T-helper 1 cell treated with Interleukin-12 subunit alpha and Interleukin-12 subunit beta and Interleukin-4 antibody, amounts not matched to agents 30 ng/mL and 1 ng/mL, for 36 hours (primary cell): ENCODE data around the gene SLC22A17. TPM values are rescaled to one million over a fixed set of nuclear protein-coding genes. Genes with fewer than 3 reads are reported as not detected.

Source experiments
- intact Hi-C: fragments of 100-400 bp; cut with micrococcal nuclease; formaldehyde crosslinking; loops from one replicate; pipeline ENCODE4 v1.15.1; 2024
- total RNA-seq: library from RNA; stranded (reverse); gene quantifications from 2 replicates; pipeline ENCODE4 v1.2.3, GENCODE V29; 2022

Gene SLC22A17
- total RNA-seq, 1 donor from 2014 or later, result 3.6 TPM

GRCh38 chr14:23345987-23346692, 6.5 kb downstream of the SLC22A17 start:
- intact Hi-C loops, result no loop called here

DNA sequence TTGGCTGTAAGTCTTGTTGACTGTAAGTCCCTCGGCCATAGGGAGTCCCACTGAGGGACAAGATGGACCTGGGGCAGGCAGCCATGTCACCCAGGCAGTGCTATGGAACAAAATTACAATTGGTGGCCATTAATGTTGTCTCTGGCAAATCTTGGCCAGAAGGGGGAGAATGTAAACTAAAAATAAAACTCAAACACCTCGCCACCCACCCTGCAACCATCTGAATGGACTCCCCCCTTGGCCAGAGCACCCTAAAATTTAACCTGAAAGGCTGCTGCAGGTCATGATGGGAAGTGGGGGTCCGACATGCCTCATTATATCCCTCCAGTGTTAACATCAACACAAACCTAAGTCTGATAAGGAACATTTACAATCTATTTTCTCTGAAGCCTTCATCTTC, 8.2 kb downstream of the SLC22A17 start:
- intact Hi-C loops, result no loop called here

DNA sequence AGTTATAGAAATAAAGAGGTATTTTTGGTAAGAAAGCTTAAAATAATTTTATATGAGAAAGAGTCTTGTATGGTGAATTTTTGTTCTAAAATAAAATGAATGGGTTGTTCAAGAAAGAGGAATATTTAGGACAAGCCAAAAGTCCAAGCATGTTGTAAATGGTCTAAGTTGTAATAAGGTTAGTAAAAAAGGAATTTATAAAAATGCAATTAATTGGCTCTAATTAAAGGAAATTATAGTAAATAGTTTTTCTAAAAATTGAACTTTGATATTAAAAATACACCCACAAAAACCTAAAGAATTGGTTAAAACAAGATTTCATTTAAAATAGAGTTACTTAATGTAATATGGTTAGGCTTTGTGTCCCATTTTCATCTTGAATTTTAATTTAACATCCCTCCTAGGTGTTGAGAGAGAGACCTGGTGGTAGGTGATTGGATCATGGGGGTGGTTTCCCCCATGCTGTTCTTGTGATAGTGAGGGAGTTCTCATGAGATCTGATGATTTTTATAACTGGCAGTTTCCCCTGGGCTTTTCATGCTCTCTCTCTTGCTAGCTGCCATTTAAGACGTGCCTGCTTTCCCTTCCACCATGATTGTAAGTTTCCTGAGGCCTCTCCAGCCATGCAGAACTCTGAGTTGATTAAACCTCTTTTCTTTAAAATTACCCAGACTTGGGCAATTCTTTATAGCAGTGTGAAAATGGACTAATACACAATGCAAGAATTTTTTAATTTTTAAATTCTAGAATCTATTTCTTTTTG, 13.0 kb downstream of the SLC22A17 start:
- intact Hi-C loops, result no loop called here

DNA sequence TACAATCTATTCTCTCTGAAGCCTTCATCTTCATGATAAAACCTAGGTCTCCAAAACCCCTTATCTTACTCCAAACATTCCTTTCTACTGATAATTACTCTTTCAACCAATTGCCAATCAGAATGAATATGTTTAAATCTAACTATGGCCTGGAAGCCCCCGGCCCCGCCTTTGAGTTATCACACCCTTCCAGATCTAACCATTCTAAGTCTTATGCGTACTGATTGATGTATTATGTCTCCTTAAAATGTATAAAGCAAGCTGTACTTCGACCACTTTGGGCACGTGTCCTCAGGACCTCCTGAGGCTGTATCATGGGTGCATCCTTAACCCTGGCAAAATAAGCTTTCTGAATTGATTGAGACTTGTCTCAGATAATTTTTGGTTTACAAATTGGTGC, 17.1 kb downstream of the SLC22A17 start:
- intact Hi-C loops, result no loop called here

- intact Hi-C loops, result loop anchor here (1.0 to 10.0 kb wide), 7 partner anchors 52 to 1347 kb away; partner anchors contain the start of genes DAD1 and NGDN
These were observed 24.5 kb downstream of the SLC22A17 start for GRCh38 chr14:23327947-23328744.

DNA sequence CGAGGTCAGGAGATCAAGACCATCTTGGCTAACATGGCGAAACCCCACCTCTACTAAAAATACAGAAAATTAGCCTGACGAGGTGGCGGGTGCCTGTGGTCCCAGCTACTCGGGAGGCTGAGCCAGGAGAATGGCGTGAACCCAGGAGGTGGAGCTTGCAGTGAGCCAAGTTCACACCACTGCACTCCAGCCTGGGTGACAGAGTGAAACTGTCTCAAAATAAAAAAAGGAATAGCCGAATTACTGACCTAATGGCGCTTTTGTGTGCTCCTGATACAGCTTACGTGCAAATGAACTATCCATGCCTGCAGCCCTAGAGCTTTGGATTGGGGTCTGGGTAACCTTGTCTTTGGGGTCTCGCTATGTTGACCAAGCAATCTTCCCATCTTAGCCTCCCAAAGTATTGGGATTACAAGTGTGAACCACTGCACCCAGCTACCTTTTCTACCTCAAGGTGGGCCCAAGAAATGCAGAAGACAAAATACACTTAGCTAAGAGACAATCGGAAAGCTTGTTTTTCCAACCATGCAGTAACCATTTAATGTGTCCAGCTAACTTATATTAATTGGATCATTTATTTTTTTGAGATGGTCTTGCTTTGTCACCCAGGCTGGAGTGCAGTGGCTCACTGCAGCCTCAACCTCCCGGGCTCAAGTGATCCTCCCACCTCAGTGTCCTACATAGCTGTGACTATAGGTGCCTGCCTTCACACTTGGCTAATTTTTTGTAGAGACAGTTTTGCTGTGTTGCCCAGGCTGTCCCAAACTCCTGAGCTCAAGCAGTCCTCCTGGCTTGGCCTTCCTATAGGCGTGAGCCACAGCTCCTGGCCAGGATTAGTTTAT, 26.0 kb downstream of the SLC22A17 start:
- intact Hi-C loops, result loop anchor here (10.0 kb wide), 2 partner anchors 742 to 1348 kb away; partner anchors contain the start of gene DAD1

DNA sequence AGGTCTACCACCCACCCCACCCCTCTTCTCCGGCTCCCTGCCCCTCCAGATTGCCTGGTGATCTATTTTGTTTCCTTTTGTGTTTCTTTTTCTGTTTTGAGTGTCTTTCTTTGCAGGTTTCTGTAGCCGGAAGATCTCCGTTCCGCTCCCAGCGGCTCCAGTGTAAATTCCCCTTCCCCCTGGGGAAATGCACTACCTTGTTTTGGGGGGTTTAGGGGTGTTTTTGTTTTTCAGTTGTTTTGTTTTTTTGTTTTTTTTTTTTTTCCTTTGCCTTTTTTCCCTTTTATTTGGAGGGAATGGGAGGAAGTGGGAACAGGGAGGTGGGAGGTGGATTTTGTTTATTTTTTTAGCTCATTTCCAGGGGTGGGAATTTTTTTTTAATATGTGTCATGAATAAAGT, 26.9 kb downstream of the SLC22A17 start:
- intact Hi-C loops, result loop anchor here (10.0 kb wide), 2 partner anchors 741 to 1349 kb away; partner anchors contain the start of gene DAD1

DNA sequence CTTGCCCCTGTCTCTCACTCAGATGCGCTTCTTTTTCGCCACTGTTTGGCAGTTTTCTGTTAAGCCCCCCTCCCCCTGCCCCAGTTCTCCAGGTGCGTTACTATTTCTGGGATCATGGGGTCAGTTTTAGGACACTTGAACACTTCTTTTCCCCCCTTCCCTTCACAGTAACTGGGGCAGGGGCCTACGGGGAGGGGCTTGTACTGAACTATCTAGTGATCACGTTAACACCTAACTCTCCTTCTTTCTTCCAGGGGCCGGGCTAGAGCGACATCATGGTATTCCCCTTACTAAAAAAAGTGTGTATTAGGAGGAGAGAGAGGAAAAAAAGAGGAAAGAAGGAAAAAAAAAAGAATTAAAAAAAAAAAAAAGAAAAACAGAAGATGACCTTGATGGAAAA, 27.7 kb downstream of the SLC22A17 start:
- intact Hi-C loops, result loop anchor here (5.0 to 10.0 kb wide), 5 partner anchors 453 to 1350 kb away; partner anchors contain the start of genes CHMP4A, DAD1, LRP10 and SDR39U1

DNA sequence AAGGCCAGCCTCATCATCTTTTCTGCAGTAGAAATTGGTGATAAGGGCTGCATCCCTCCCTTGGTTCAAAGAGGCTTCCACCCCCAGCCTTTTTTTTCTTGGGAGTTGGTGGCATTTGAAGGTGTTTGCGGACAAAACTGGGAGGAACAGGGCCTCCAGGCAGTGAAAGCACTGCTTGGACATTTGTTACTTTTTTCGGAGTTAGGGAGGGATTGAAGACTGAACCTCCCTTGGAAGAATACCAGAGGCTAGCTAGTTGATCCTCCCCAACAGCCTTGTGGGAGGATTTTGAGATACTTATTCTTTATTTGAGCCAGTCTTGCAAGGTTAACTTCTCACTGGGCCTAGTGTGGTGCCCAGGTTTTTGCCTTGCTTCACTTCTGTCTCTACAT, 28.2 kb downstream of the SLC22A17 start:
- intact Hi-C loops, result loop anchor here (5.0 to 10.0 kb wide), 5 partner anchors 452 to 1350 kb away; partner anchors contain the start of genes CHMP4A, DAD1, LRP10 and SDR39U1

- intact Hi-C loops, result loop anchor here (5.0 to 10.0 kb wide), 5 partner anchors 452 to 1351 kb away; partner anchors contain the start of genes CHMP4A, DAD1, LRP10 and SDR39U1
These were observed 28.7 kb downstream of the SLC22A17 start for GRCh38 chr14:23323838-23324454.

- intact Hi-C loops, result loop anchor here (1.0 to 10.0 kb wide), 6 partner anchors 58 to 1352 kb away; partner anchors contain the start of genes CHMP4A, DAD1, LRP10 and SDR39U1
These were observed 29.8 kb downstream of the SLC22A17 start for GRCh38 chr14:23322568-23323517.

GRCh38 chr14:23321572-23322547, 30.8 kb downstream of the SLC22A17 start:
- intact Hi-C loops, result loop anchor here (1.0 to 10.0 kb wide), 16 partner anchors 21 to 1353 kb away; partner anchors contain the start of genes ACIN1, C14orf119, CHMP4A and DAD1

GRCh38 chr14:23320584-23321571, 31.8 kb downstream of the SLC22A17 start, which contains the start of gene PABPN1:
Gene PABPN1 (plus strand): TSS chr14:23321457. CDS start chr14:23321470, 13 bp downstream.
- intact Hi-C loops, result loop anchor here (1.0 to 10.0 kb wide), 15 partner anchors 20 to 1354 kb away; partner anchors contain the start of genes ACIN1, C14orf119, CHMP4A and DAD1

DNA sequence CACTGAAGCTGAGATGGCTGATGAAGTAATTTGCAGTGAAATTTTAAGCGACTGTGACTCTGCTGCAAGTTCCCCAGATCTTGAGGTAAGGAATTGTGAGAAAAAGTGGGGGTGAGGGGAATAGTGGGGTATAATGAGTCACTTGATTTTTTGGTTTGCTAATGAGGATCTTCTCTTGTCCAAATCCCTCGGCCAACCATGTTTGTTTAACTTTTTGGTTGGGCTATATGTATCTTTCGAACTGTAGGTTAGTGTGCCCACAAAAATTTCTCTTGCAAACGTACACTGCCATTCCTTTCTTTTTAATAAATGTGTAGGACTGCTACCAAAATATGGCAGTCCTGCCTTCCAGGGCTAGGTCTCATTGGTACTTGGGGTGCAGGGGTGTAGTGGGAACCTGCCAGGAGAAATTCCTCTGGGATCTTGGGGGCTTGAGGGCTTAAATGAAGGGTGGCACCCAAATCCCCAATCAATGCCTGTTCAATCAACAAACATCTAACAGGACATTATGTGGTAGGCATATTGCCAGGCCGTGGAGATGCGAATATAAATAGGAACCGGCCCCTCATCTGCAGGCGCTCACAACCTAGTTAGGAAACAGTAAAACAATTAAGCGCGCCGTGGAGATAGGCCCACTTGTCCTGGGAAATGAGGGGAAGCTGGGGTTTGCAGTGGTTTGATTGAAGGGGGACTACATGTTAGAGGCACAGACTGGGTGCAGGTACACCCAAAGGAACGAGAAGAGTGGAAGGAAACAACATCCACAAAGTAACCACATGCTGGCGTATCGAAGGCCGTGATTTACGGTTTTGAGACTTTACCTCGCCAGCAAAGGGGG, 32.7 kb downstream of the SLC22A17 start:
- intact Hi-C loops, result loop anchor here (5.0 to 10.0 kb wide), 5 partner anchors 448 to 1355 kb away; partner anchors contain the start of genes CHMP4A, DAD1, LRP10 and SDR39U1

- intact Hi-C loops, result no loop called here
These were observed 36.4 kb downstream of the SLC22A17 start for GRCh38 chr14:23316300-23316699.
